GM12892 (cell line): ENCODE results near the gene TMEM225.

Source experiments
- POLR2A ChIP-seq: IDR thresholded peaks from 2 replicates; pipeline ENCODE4 v1.6.1; 2011; ENCODE audit warnings: low read depth, low read length, control low read depth
- POLR2AphosphoS5 ChIP-seq: IDR thresholded peaks from 2 replicates; pipeline ENCODE4 v1.6.1; 2011; ENCODE audit warnings: low read depth, low read length, control low read depth
- TAF1 ChIP-seq: IDR thresholded peaks from 2 replicates; pipeline ENCODE4 v1.6.1; 2011; ENCODE audit warnings: low read depth, mild to moderate bottlenecking, control low read depth, low read length, borderline replicate concordance

- TF ChIP-seq POLR2A (no peak), POLR2AphosphoS5 (no peak), TAF1 (no peak)
These were observed 18.5 kb upstream of the TMEM225 start for GRCh38 chr11:123903932-123904331.
